ENCODE data around the gene NOSTRIN.
"Not testable (repeated sequence)": the region's sequence is repeated elsewhere in the genome, so short reads cannot be mapped to it uniquely, and the experiment has no call there.

Gene NOSTRIN

GRCh38 chr2:168790226-168790902 lies 12.1 kb upstream of the NOSTRIN start:
- DNase-seq: no peak

- DNase-seq: not testable (repeated sequence)
Observed at GRCh38 chr2:168791140-168791539, 11.3 kb upstream of the NOSTRIN start.

GRCh38 chr2:168793596-168793995 lies 8.8 kb upstream of the NOSTRIN start:
- DNase-seq: no peak

- no peak for DNase-seq
Observed at GRCh38 chr2:168794968-168795367, 7.5 kb upstream of the NOSTRIN start.

- DNase-seq: no peak
Observed at GRCh38 chr2:168796090-168796577, 6.3 kb upstream of the NOSTRIN start.

- DNase-seq: no peak
Observed at GRCh38 chr2:168796583-168797285, 5.7 kb upstream of the NOSTRIN start.

- no peak for DNase-seq
Observed at GRCh38 chr2:168797286-168797655, 5.2 kb upstream of the NOSTRIN start.

- DNase-seq: no peak
Observed at GRCh38 chr2:168798076-168798887, 4.2 kb upstream of the NOSTRIN start.

GRCh38 chr2:168798888-168799410 lies 3.5 kb upstream of the NOSTRIN start:
- no peak for DNase-seq

GRCh38 chr2:168801471-168801870 lies 966 bp upstream of the NOSTRIN start:
- DNase-seq: no peak

GRCh38 chr2:168802859-168803725 lies 655 bp downstream of the NOSTRIN start:
- no peak for DNase-seq

GRCh38 chr2:168804214-168804613 lies 1.8 kb downstream of the NOSTRIN start:
- DNase-seq: no peak

- DNase-seq: no peak
Observed at GRCh38 chr2:168805615-168806014, 3.2 kb downstream of the NOSTRIN start.

- DNase-seq: no peak
Observed at GRCh38 chr2:168809537-168809936, 7.1 kb downstream of the NOSTRIN start.

- DNase-seq: no peak
Observed at GRCh38 chr2:168810235-168810634, 7.8 kb downstream of the NOSTRIN start.

GRCh38 chr2:168811696-168812095 lies 9.3 kb downstream of the NOSTRIN start:
- DNase-seq: no peak

- no peak for DNase-seq
Observed at GRCh38 chr2:168814046-168814445, 11.6 kb downstream of the NOSTRIN start.

- no peak for DNase-seq
Observed at GRCh38 chr2:168814939-168815907, 12.8 kb downstream of the NOSTRIN start.

- no peak for DNase-seq
Observed at GRCh38 chr2:168816369-168816768, 13.9 kb downstream of the NOSTRIN start.

GRCh38 chr2:168819050-168819715 lies 16.7 kb downstream of the NOSTRIN start:
- no peak for DNase-seq
